GM12873 (cell line): ENCODE results near the gene TRPM2.
A peak's percentile ranks its signal among the peaks of the same experiment; 100 is the strongest.

Experiments
- TF ChIP-seq, protein P1 (sequence below): IDR thresholded peaks from 2 replicates; pipeline ENCODE4 v1.5.1; 2012; ENCODE audit warnings: low read depth, mild to moderate bottlenecking, moderate library complexity, low read length, control low read depth; ENCODE audit not compliant: insufficient read depth; ENCODE audit errors: missing control alignments

The TRPM2 gene

DNA sequence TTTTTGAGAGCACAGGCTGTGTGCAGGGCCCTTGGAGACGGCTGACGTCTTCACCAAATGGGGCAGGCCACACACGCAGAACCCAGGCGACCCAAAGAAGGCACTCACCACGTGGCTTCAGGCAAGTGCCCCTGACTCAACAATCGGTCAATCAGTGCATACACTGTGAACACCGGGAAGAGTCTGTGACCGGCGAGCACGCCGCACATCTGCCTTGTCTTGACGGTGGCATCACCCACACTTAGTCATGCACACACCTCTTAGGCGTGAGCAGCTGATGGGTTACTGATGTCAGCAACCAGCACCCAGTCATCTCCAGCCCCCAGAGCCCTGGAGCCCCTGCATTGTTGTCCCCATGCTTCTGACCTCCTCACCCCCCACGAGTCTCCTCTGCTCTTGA, 97.0 kb downstream of the TRPM2 start:
- TF ChIP-seq, protein P1, sequence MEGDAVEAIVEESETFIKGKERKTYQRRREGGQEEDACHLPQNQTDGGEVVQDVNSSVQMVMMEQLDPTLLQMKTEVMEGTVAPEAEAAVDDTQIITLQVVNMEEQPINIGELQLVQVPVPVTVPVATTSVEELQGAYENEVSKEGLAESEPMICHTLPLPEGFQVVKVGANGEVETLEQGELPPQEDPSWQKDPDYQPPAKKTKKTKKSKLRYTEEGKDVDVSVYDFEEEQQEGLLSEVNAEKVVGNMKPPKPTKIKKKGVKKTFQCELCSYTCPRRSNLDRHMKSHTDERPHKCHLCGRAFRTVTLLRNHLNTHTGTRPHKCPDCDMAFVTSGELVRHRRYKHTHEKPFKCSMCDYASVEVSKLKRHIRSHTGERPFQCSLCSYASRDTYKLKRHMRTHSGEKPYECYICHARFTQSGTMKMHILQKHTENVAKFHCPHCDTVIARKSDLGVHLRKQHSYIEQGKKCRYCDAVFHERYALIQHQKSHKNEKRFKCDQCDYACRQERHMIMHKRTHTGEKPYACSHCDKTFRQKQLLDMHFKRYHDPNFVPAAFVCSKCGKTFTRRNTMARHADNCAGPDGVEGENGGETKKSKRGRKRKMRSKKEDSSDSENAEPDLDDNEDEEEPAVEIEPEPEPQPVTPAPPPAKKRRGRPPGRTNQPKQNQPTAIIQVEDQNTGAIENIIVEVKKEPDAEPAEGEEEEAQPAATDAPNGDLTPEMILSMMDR = no peak

DNA sequence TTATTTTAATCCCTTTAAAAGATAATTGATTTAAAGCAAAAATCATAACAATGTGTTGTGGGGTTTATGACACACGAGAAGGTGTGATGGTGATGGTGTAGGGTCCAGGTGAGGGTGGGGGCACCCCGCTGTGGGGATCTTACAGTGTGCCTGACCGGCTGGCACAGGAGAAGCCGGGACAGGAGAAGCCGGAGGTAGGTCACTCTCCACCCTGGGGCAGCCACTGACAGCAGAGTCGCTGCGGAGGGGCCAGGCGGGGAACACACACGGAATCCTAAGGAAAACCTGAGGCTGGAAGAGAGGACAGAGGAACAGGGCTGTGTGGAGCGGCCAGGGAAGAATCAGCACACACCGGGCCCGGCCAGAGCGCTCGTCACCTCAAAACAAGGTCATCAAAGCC, 97.6 kb downstream of the TRPM2 start:
- TF ChIP-seq, protein P1 = no peak

DNA sequence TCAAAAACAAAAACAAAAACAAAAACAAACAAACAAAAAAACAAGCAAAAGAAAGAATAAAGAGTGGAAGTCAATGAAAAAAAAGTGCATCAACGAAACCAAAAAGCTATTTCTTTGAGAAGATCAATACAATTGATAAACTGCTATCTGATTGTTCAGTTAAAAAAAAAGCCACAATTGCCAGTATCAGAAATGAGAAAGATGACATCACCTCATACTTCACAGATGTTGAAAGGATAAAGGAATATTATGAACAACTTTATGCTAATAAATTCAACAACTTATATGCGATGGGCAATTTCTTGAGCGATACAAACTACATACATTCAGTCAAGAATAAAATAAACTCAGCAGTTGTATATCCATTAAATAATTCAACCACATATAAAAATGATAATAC, 99.7 kb downstream of the TRPM2 start:
- TF ChIP-seq, protein P1 = no peak

DNA sequence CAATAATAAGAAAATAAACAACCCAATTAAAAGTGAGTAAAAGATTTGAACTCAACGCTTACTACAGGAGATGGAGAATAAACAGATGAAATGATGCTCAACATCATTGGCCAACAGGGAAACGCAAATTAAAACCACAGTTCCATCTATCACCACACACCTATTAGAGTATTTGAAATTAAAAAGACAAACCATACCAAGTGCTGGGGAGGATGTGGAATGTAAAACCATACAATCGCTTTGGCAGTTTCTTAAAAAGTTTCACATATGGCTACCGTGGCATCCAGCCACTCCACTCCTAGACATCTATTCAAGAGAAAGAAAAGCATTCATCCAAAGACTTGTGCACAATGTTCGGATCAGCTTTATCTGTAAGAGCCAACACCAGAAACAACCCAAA, 100.6 kb downstream of the TRPM2 start:
- TF ChIP-seq, protein P1 = no peak

DNA sequence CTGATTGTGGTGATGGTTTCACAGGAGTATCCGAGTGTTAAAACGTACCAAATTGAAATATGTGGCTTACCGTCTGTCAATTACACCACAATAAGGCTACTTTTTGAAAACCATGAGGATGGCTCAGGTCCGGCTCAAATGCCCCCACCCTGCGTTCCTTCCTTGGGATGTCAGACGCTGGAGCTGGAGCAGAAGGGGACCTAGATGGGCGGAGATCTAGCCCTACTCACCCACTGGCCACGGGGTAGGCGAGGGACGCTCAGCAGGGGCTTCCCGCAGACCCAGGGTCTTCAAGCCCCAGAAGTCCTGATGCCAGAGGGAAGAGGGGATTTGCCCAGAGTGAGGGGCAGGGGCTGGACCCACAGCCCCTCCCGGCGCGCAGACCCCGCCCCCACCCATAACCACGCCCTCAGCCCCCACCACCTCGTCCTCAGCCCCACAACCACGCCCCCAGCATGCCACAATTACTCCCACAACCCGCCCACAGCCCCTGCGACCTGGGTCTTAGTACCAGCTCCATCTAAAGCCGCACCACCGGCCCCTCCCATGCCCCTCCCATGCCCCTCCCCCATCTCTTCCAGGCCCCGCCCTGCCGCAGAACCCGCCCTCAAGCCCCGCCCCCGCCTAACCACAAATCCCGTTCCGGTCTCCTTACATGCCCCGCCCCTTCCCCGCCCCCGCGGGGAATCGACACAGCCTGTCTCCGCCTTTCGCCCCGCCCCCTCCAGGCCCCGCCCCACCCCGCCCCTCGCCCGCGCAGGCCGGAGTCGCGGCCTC, 101.5 kb downstream of the TRPM2 start, which contains the start of gene LRRC3:
TSS of gene LRRC3 (plus strand) at position 764 of the 777 bp plus-strand sequence. CDS start 1,135 bp downstream, outside the sequence.
- TF ChIP-seq, protein P1 = no peak

DNA sequence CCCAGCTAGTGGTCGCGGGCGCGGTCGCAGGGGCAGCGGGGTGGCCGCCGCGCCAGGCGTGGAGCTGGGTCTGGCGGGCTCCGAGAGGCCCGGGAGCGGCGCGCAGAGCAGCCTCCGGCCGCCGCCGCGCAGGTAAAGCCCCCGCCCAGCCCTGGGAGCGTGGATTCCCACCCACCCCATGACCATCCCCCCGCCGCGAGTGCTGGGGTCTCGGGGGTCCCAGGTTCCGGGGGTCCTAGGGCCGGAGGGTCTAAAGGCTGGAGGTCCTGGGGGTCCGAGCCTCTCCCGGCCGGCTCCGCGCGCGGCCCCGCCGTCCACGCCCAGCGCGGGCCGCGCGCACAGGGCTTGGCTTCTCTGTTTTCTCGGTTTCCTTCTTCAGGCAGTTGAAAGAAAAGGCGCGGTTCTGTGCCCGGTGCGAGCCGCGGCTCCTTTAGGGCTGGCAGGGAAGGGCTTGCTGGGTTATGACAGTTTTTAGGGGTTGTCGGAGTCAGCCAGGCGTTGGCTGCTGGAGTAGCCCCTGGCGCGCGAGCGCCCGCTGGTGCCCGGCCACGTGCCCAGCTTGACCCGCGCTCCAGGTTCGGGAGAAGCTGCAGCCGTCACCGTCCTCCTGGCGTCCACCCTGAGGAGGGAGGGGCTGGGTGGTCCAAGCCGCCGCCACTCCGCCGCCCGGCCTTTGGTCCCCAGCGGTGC, 102.2 kb downstream of the TRPM2 start:
- TF ChIP-seq, protein P1 = peak; percentile 44

DNA sequence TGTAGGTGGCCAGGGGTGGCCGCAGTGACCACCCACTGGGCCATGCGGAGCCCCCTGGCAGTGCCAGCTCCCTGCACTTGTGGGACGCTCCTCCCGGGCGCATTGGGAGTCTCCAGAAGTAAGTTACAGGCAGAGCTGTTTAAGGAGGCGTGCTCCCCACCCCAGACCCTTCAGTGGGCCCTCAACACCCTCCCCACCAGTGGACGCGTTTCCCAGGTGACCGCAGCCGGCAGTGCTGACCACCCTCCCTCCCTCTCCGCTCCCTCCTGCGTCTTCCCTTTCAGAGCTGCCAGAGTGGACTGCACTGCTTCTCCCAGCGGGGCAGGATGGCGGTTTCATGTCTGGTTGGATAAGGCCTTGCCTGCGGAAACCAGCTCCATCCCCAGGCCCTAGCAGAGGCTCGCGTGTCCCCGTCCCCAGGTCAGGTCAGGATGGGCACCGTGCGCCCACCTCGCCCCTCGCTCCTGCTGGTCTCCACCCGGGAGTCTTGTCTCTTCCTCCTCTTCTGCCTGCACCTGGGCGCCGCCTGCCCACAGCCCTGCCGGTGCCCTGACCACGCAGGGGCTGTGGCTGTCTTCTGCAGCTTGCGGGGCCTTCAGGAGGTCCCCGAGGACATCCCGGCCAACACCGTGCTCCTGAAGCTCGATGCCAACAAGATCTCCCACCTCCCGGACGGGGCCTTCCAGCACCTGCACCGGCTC, 102.9 kb downstream of the TRPM2 start:
- TF ChIP-seq, protein P1 = no peak
